ENCODE measurements around the gene CCDC80.

CCDC80 gene

DNA sequence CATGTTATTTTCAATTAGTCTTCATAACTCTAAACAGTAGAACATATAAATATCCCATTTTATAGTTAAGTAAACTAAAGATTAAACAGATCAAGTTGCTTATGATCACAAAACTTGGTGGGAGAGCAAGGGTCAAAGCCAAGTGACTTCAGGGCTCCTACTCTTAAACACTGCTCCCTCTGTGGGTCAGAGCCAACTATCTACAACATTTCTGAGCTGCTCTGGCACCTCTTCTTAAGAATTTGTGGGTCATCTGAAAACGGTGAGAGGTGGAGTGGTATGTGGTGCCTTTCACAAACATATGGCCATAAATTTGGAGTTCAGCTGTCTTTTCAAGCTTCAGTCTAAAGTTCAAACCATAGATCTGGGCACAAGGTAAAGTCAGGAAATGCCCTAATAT is 90.1 kb downstream of the CCDC80 start:
- TF ChIP-seq, protein P1, sequence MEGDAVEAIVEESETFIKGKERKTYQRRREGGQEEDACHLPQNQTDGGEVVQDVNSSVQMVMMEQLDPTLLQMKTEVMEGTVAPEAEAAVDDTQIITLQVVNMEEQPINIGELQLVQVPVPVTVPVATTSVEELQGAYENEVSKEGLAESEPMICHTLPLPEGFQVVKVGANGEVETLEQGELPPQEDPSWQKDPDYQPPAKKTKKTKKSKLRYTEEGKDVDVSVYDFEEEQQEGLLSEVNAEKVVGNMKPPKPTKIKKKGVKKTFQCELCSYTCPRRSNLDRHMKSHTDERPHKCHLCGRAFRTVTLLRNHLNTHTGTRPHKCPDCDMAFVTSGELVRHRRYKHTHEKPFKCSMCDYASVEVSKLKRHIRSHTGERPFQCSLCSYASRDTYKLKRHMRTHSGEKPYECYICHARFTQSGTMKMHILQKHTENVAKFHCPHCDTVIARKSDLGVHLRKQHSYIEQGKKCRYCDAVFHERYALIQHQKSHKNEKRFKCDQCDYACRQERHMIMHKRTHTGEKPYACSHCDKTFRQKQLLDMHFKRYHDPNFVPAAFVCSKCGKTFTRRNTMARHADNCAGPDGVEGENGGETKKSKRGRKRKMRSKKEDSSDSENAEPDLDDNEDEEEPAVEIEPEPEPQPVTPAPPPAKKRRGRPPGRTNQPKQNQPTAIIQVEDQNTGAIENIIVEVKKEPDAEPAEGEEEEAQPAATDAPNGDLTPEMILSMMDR (conservative IDR thresholded peaks at IDR 0.05), result no peak
- TF ChIP-seq ZFX (IDR thresholded peaks at IDR 0.05), result no peak
- no peak overlapping the region for H3K27ac ChIP-seq

All from C4-2B (cell line).